ENCODE data around the gene GPX4. TPM values are rescaled to one million over a fixed set of nuclear protein-coding genes. Genes with fewer than 3 reads are reported as not detected.

Gene GPX4
- total RNA-seq, 1 donor from 2014 or later: 190 TPM

- no peak for DNase-seq (ENCODE audit: low spot score in 2 of 2, unreplicated experiment in 2 of 2)
- Mint-ChIP-seq H3K4me3 (no peak overlapping the region), H3K36me3 (peaks cover 13% of the 10 kb centered on the region), H3K9me3 (peaks cover 4% of the 10 kb centered on the region), H3K27ac (no peak overlapping the region), H3K4me1 (peaks cover 3% of the 10 kb centered on the region), H3K27me3 (ENCODE audit: low read depth) (no peaks in the 10 kb centered on the region)
- no peak for TF ChIP-seq CTCF (IDR thresholded peaks at IDR 0.05; ENCODE audit: unreplicated experiment)
These were observed 31.7 kb downstream of the GPX4 start for GRCh38 chr19:1135454-1135853.

- H3K4me1 Mint-ChIP-seq: peaks cover 3% of the 10 kb centered on the region
These were observed 32.4 kb downstream of the GPX4 start for GRCh38 chr19:1136201-1136600.

GRCh38 chr19:1136621-1137317 is 33.0 kb downstream of the GPX4 start:
- no peak overlapping the region for H3K4me3 Mint-ChIP-seq

More at GRCh38 chr19:1136201-1136600, 32.4 kb downstream of the GPX4 start:
- DNase-seq (ENCODE audit: low spot score in 2 of 2, unreplicated experiment in 2 of 2): no peak
- TF ChIP-seq CTCF (IDR thresholded peaks at IDR 0.05; ENCODE audit: unreplicated experiment): no peak
- no peaks in the 10 kb centered on the region for H3K27me3 Mint-ChIP-seq (ENCODE audit: low read depth)
- H3K4me3 Mint-ChIP-seq: no peak overlapping the region
- H3K27ac Mint-ChIP-seq: no peak overlapping the region
- peaks cover 4% of the 10 kb centered on the region for H3K9me3 Mint-ChIP-seq
- peaks cover 18% of the 10 kb centered on the region for H3K36me3 Mint-ChIP-seq

GRCh38 chr19:1138121-1138520 is 34.3 kb downstream of the GPX4 start:
- TF ChIP-seq CTCF (IDR thresholded peaks at IDR 0.05; ENCODE audit: unreplicated experiment): no peak
- DNase-seq (ENCODE audit: low spot score in 2 of 2, unreplicated experiment in 2 of 2): no peak
- Mint-ChIP-seq H3K9me3 (peaks cover 8% of the 10 kb centered on the region), H3K4me1 (no peaks in the 10 kb centered on the region), H3K27me3 (ENCODE audit: low read depth) (no peaks in the 10 kb centered on the region), H3K36me3 (peaks cover 31% of the 10 kb centered on the region), H3K27ac (no peak overlapping the region), H3K4me3 (no peak overlapping the region)

More at GRCh38 chr19:1136621-1137317, 33.0 kb downstream of the GPX4 start:
- DNase-seq (ENCODE audit: low spot score in 2 of 2, unreplicated experiment in 2 of 2): no peak
- H3K4me1 Mint-ChIP-seq: no peaks in the 10 kb centered on the region
- no peaks in the 10 kb centered on the region for H3K27me3 Mint-ChIP-seq (ENCODE audit: low read depth)
- no peak for TF ChIP-seq CTCF (IDR thresholded peaks at IDR 0.05; ENCODE audit: unreplicated experiment)
- peaks cover 22% of the 10 kb centered on the region for H3K36me3 Mint-ChIP-seq
- peak overlapping the region; percentile 53 for H3K27ac Mint-ChIP-seq
- peaks cover 4% of the 10 kb centered on the region for H3K9me3 Mint-ChIP-seq

- DNase-seq (ENCODE audit: low spot score in 2 of 2, unreplicated experiment in 2 of 2): no peak
- peaks cover 40% of the 10 kb centered on the region for H3K36me3 Mint-ChIP-seq
- no peak overlapping the region for H3K27ac Mint-ChIP-seq
- no peaks in the 10 kb centered on the region for H3K27me3 Mint-ChIP-seq (ENCODE audit: low read depth)
- H3K9me3 Mint-ChIP-seq: peaks cover 8% of the 10 kb centered on the region
- H3K4me1 Mint-ChIP-seq: no peaks in the 10 kb centered on the region
- TF ChIP-seq CTCF (IDR thresholded peaks at IDR 0.05; ENCODE audit: unreplicated experiment): no peak
- no peak overlapping the region for H3K4me3 Mint-ChIP-seq
These were observed 35.3 kb downstream of the GPX4 start for GRCh38 chr19:1139126-1139525.
